Measurements from ENCODE around the gene RIMBP2. TPM values are rescaled to one million over a fixed set of nuclear protein-coding genes. Genes with fewer than 3 reads are reported as not detected.

The RIMBP2 gene
- polyA plus RNA-seq, 1 of the 3 experiments (the other 2 are of a cell fraction) = 0.90 TPM

- peaks cover 0 to 42% of the 10 kb centered on the region in 2 experiments; a peak in 1 of 4 replicates for H3K4me1 ChIP-seq (ENCODE audit: control insufficient read depth in 1 of 2, insufficient read depth in 2 of 2, low read depth in 1 of 2, low read length in 1 of 2)
- no peaks in the 10 kb centered on the region for H3K9me3 ChIP-seq
- no peaks in the 10 kb centered on the region for H3K9me2 ChIP-seq
- H3K27ac ChIP-seq (ENCODE audit: low read depth in 2 of 2, low read length in 1 of 2) = peak overlapping the region in 1 of 2 experiments; percentile 45; a peak in 1 of 4 replicates
- no peaks in the 10 kb centered on the region for H4K20me1 ChIP-seq (ENCODE audit: insufficient read depth)
- no peak overlapping the region for H3K4me2 ChIP-seq
- no peak overlapping the region for H3K4me3 ChIP-seq (ENCODE audit: low read depth in 2 of 2, low read length in 1 of 2)
- peak; percentile 61 for DNase-seq
- H3K79me2 ChIP-seq (ENCODE audit: insufficient read depth) = no peaks in the 10 kb centered on the region
- H3K9ac ChIP-seq = no peak overlapping the region
- H3F3A ChIP-seq (replicated peaks; ENCODE audit: insufficient read depth) = no peaks in the 10 kb centered on the region
- 13% methylated on average over 3 of the region's 3 CpGs for WGBS (ENCODE audit: low lambda C conversion rate)
- TF ChIP-seq GATA2 (CRISPR knock-in tag; IDR thresholded peaks at IDR 0.05) (0 out of 2 replicates have a peak, but pooled peaks have one; percentile 24), NRF1 (IDR thresholded peaks at IDR 0.05; ENCODE audit: low read depth, low read length) (no peak), MXI1 (IDR thresholded peaks at IDR 0.05; ENCODE audit: low read depth, low read length) (peak; percentile 28; the same call in 1 of the 2 replicates)
- H3K27me3 ChIP-seq (ENCODE audit: insufficient read depth) = no peaks in the 10 kb centered on the region
- CTCF ChIA-PET = interaction anchor here (2.8 kb wide), 1 partner anchor 82 kb away, joined by 8 read pairs; no protein-coding TSS in a partner anchor
- POLR2A ChIA-PET = no interaction called here
- H3K36me3 ChIP-seq (replicated peaks in 1 of 2; ENCODE audit: control insufficient read depth in 1 of 2, insufficient read depth in 2 of 2, low read length in 1 of 2) = no peaks in the 10 kb centered on the region
- no peak overlapping the region for H2AFZ ChIP-seq (ENCODE audit: low read depth)
These were observed 50.3 kb downstream of the RIMBP2 start for GRCh38 chr12:130665753-130666152.

GRCh38 chr12:130664772-130665171, 51.3 kb downstream of the RIMBP2 start:
- Histone ChIP-seq H3K27me3 (ENCODE audit: insufficient read depth) (no peaks in the 10 kb centered on the region), H4K20me1 (ENCODE audit: insufficient read depth) (no peaks in the 10 kb centered on the region), H3K36me3 (replicated peaks in 1 of 2; ENCODE audit: control insufficient read depth in 1 of 2, insufficient read depth in 2 of 2, low read length in 1 of 2) (no peaks in the 10 kb centered on the region), H3K79me2 (ENCODE audit: insufficient read depth) (no peaks in the 10 kb centered on the region), H3K4me3 (ENCODE audit: low read depth in 2 of 2, low read length in 1 of 2) (no peak overlapping the region), H2AFZ (ENCODE audit: low read depth) (no peak overlapping the region), H3K4me1 (ENCODE audit: control insufficient read depth in 1 of 2, insufficient read depth in 2 of 2, low read depth in 1 of 2, low read length in 1 of 2) (peaks cover 0 to 39% of the 10 kb centered on the region in 2 experiments; a peak in 1 of 4 replicates), H3K4me2 (no peak overlapping the region), H3F3A (replicated peaks; ENCODE audit: insufficient read depth) (no peaks in the 10 kb centered on the region), H3K9me2 (no peaks in the 10 kb centered on the region), H3K9me3 (no peaks in the 10 kb centered on the region), H3K27ac (ENCODE audit: low read depth in 2 of 2, low read length in 1 of 2) (no peak overlapping the region), H3K9ac (no peak overlapping the region)
- POLR2A ChIA-PET = no interaction called here
- TF ChIP-seq RFX5 (IDR thresholded peaks at IDR 0.05; ENCODE audit: low read length) (no peak), NRF1 (IDR thresholded peaks at IDR 0.05; ENCODE audit: low read depth, low read length) (no peak), MXI1 (IDR thresholded peaks at IDR 0.05; ENCODE audit: low read depth, low read length) (no peak), RAD21 (IDR thresholded peaks at IDR 0.05; ENCODE audit: low read length) (no peak), RCOR1 (IDR thresholded peaks at IDR 0.05; ENCODE audit: low read length) (no peak), CHD2 (IDR thresholded peaks at IDR 0.05; ENCODE audit: low read length, partially characterized antibody) (no peak), RXRA (IDR thresholded peaks at IDR 0.05; ENCODE audit: borderline replicate concordance, low read depth) (no peak), IRF3 (IDR thresholded peaks at IDR 0.05; ENCODE audit: low read depth, low read length) (no peak), SMC3 (IDR thresholded peaks at IDR 0.05; ENCODE audit: low read depth, low read length) (no peak), PBX3 (IDR thresholded peaks at IDR 0.05) (no peak), ELF1 (IDR thresholded peaks at IDR 0.05) (no peak), CTCF (IDR thresholded peaks at IDR 0.05) (no peak), FOXJ3 (CRISPR knock-in tag; IDR thresholded peaks at IDR 0.05) (no peak), USF2 (IDR thresholded peaks at IDR 0.05; ENCODE audit: borderline replicate concordance, low read depth, low read length) (no peak)
- no peak for DNase-seq
- WGBS (ENCODE audit: low lambda C conversion rate) = 46% methylated on average over 6 of the region's 8 CpGs
- CTCF ChIA-PET = interaction anchor here (2.8 kb wide), 1 partner anchor 83 kb away, joined by 8 read pairs; no protein-coding TSS in a partner anchor

Data from SK-N-SH (cell line).